HUDEP-2 (cell line): ENCODE results near the gene HOXC6.
"Not testable (repeated sequence)": the region's sequence is repeated elsewhere in the genome, so short reads cannot be mapped to it uniquely, and the experiment has no call there.

Experiments used
- DNase-seq, 76 experiments: peaks; one replicate each; lab custom pipeline; 2025; ENCODE audit not compliant: unreplicated experiment in 76 of 76; lab: John Stamatoyannopoulos, UW

HOXC6 gene

DNA sequence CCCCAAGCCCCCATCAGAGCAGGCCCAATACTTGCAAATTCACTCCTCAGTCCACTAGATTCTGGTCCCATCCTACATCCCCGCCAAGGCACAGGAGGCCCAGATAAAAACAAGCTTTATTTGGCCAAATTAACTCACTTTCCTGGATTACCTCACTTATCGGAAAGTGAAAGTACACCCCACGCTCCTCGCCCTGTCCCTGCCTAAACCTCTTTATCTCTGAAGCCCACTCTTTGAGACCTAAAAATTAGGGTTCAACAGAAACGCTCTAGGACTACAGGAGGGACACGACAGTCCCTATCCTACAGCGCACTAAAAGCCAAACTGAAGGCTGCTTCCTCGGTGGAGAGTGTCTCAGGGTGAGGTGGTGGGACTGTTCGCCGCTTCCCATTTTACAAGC is 49.6 kb downstream of the HOXC6 start:
- DNase-seq: not testable (repeated sequence)

DNA sequence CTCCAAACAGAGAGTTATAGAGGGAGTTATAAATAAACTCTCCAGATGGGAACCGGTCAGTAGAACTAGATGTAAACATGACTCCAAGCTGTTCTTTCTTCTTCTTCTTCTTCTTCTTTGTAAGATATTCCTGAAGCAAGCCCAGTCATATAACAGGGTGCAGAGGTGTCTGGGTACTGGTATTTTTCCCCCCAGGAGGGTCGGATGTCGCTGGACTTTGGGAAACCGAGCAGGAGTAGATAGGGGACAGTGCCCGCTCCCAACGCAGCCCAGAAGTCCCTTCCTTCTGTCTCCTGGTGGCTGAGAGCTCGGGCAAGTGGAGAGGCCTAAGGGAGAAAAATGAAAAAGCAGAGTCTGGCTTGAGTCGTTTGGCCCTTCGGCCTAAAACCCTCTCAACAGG is 50.9 kb downstream of the HOXC6 start:
- DNase-seq: not testable (repeated sequence)
